GM19328 (cell line): Measurements from ENCODE around the gene LARP4.
"Not testable (repeated sequence)": the region's sequence is repeated elsewhere in the genome, so short reads cannot be mapped to it uniquely, and the experiment has no call there.

Experiments used
- ATAC-seq: cut with Tn5 transposase; IDR thresholded peaks from one replicate; pipeline ENCODE4 v1.9.1; 2021; ENCODE audit warnings: mild to moderate bottlenecking, moderate library complexity; ENCODE audit not compliant: unreplicated experiment

The LARP4 gene

DNA sequence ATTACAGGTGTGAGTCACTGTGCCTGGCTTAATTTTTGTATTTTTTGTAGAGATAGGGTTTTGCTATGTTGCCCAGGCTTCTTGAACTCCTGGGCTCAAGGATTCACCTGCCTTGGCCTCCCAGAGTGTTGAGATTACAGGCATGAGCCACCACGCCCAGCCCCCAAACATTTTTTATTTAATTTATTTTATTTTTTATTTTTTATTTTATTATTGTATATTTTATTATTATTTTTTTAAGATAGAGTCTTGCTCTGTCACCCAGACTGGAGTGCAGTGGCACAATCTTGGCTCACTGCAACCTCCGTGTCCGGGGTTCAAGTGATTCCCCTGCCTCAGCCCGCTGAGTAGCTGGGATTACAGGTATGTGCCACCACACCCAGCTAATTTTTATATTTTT is 121.1 kb downstream of the LARP4 start:
- not testable (repeated sequence) for ATAC-seq

GRCh38 chr12:50523772-50524171 is 123.1 kb downstream of the LARP4 start:
- ATAC-seq = no peak

GRCh38 chr12:50524621-50525020 is 123.9 kb downstream of the LARP4 start:
- ATAC-seq = no peak

DNA sequence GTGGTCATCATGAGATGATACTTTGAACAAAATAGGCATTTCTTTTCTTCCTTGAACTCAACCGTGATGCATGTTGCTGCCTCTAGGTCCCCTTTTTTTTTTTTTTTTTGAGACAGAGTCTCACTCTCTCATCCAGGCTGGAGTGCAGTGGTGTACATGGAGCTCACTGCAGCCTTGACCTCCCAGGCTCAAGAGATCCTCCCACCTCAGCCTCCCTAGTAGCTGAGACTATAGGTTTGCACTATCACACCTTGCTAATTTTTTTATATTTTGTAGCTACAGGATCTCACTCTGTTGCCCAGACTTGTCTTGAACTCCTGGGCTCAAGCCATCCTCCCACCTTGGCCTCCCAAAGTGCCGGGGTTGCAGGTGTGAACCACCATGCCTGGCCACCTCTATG is 124.7 kb downstream of the LARP4 start:
- ATAC-seq = no peak

- ATAC-seq = no peak
Observed at GRCh38 chr12:50527359-50527726, 126.7 kb downstream of the LARP4 start.

GRCh38 chr12:50528800-50529199 is 128.1 kb downstream of the LARP4 start:
- ATAC-seq = no peak

DNA sequence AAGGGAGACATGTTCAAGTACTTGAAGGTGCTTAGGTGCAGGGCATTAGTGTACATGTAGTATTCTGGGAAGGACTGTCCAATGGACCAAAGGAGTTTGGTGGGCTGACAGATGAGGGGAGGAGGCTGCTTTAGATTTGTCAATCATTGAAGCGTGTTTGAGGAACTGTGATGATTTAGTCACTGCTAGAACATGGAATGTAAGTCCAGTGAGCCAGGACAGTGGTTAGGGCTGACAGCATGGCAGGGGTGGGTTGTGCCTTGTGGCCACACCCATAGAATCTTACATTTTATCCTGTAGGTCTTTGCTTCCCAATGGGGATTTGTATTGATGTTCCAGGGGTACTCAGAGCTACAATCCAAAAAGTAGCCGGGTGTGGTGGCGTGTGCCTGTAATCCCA is 128.7 kb downstream of the LARP4 start:
- ATAC-seq = no peak
